ENCODE data around the gene APOL3. TPM values are rescaled to one million over a fixed set of nuclear protein-coding genes. Genes with fewer than 3 reads are reported as not detected.
"Not testable (repeated sequence)": the region's sequence is repeated elsewhere in the genome, so short reads cannot be mapped to it uniquely, and the experiment has no call there.

APOL3 gene
- total and polyA plus RNA-seq, 4 donors, result 3.0 to 15.1 (median 5.6) TPM

DNA sequence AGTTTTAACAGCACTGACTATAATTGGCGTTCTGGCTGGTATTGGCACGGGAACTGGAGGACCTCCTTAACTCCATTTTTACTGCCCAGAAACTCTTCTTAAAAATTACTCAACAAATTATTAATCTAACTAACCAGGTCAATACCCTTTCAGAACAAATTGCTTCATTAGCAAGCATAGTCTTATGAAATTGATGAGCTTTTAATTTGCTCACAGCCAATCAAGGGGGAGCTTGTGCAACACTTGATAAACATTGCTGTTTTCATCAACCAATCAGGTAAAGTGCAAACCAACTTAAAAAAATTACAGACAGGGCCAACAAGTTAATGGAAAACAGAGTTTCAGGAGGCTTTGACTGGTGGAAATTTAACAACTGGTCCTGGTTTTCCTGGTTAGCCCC, 4.6 kb upstream of the APOL3 start:
- H3K9me3 ChIP-seq (ENCODE audit: control insufficient read depth, insufficient read depth, low read length), result no peaks in the 10 kb centered on the region
- no peaks in the 10 kb centered on the region for H3K36me3 ChIP-seq (ENCODE audit: control insufficient read depth, insufficient read depth, low read length)
- DNase-seq (ENCODE audit: low read depth in 4 of 6, low spot score in 6 of 6), result no peak
- H3K4me3 ChIP-seq (ENCODE audit: low read depth, low read length), result no peak overlapping the region
- WGBS (ENCODE audit: insufficient coverage), result 100% methylated on average over 2 of the region's 2 CpGs
- H3K27me3 ChIP-seq (ENCODE audit: control insufficient read depth, insufficient read depth, low read length), result no peaks in the 10 kb centered on the region
- H3K4me1 ChIP-seq (ENCODE audit: control insufficient read depth, insufficient read depth, low read length), result no peaks in the 10 kb centered on the region
- no peak overlapping the region for H3K27ac ChIP-seq (ENCODE audit: low read depth, low read length)

- Histone ChIP-seq H3K27me3 (ENCODE audit: control insufficient read depth, insufficient read depth, low read length) (no peaks in the 10 kb centered on the region), H3K9me3 (ENCODE audit: control insufficient read depth, insufficient read depth, low read length) (no peaks in the 10 kb centered on the region), H3K4me1 (ENCODE audit: control insufficient read depth, insufficient read depth, low read length) (no peaks in the 10 kb centered on the region), H3K4me3 (ENCODE audit: low read depth, low read length) (no peak overlapping the region), H3K27ac (ENCODE audit: low read depth, low read length) (no peak overlapping the region), H3K36me3 (ENCODE audit: control insufficient read depth, insufficient read depth, low read length) (no peaks in the 10 kb centered on the region)
- 91% methylated on average over 1 of the region's 1 CpG for WGBS (ENCODE audit: insufficient coverage)
- DNase-seq (ENCODE audit: low read depth in 4 of 6, low spot score in 6 of 6), result no peak
Observed at GRCh38 chr22:36164621-36165020, 4.1 kb upstream of the APOL3 start.

- 100% methylated on average over 1 of the region's 2 CpGs for WGBS (ENCODE audit: insufficient coverage)
- Histone ChIP-seq H3K9me3 (ENCODE audit: control insufficient read depth, insufficient read depth, low read length) (no peaks in the 10 kb centered on the region), H3K4me1 (ENCODE audit: control insufficient read depth, insufficient read depth, low read length) (no peaks in the 10 kb centered on the region), H3K36me3 (ENCODE audit: control insufficient read depth, insufficient read depth, low read length) (no peaks in the 10 kb centered on the region), H3K27me3 (ENCODE audit: control insufficient read depth, insufficient read depth, low read length) (no peaks in the 10 kb centered on the region), H3K4me3 (ENCODE audit: low read depth, low read length) (no peak overlapping the region), H3K27ac (ENCODE audit: low read depth, low read length) (no peak overlapping the region)
- no peak for DNase-seq (ENCODE audit: low read depth in 4 of 6, low spot score in 6 of 6)
Observed at GRCh38 chr22:36163497-36163896, 2.9 kb upstream of the APOL3 start.

DNA sequence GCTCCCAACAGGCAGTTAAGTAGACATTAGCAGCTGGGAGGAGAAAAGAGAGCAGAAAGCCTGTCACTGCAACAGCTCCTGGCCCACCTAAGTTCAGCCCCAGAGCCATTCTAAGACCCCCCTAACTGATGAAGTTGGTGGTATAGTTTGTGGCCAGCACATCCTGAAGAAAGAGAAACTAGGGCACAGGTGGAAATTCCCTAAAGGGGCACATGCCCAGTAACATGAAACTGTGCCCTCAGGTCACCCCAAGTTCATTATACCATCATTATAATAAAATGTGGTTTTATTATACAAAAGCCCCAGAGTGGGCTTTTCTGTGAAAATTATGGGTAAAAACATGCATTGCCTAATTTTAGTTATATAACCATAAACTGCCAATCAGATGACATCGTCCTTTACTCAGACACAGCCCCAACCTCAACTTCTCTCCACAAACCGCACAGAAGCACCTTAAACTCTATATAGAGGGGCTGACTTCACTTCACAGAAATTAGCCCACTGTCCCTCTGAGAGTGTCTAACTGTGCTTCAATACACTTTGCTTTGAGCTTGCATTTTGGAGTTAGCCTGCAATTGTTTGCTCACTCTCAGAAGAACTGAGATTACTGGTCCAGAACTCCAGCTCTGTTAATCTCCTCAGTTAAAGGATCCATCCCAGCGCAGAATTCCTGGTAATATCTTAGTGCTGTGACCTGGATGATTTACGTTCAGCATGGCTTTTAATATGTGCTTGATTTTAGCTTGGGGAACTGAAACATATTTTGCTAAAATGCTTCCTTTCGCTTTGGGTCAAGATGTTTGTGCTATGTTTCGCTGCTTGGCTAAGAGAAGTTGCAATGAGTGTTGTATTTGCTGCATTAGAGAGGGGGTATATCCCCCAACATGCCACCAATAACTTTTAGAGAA, 1.8 kb upstream of the APOL3 start:
- Histone ChIP-seq H3K4me3 (ENCODE audit: low read depth, low read length) (no peak overlapping the region), H3K27me3 (ENCODE audit: control insufficient read depth, insufficient read depth, low read length) (no peaks in the 10 kb centered on the region), H3K36me3 (ENCODE audit: control insufficient read depth, insufficient read depth, low read length) (no peaks in the 10 kb centered on the region), H3K4me1 (ENCODE audit: control insufficient read depth, insufficient read depth, low read length) (peaks cover 4% of the 10 kb centered on the region), H3K27ac (ENCODE audit: low read depth, low read length) (no peak overlapping the region), H3K9me3 (ENCODE audit: control insufficient read depth, insufficient read depth, low read length) (no peaks in the 10 kb centered on the region)
- peak in 1 of 6 donors; percentile 25 for DNase-seq (ENCODE audit: low read depth in 4 of 6, low spot score in 6 of 6)
- 72% methylated on average over 4 of the region's 6 CpGs for WGBS (ENCODE audit: insufficient coverage)

DNA sequence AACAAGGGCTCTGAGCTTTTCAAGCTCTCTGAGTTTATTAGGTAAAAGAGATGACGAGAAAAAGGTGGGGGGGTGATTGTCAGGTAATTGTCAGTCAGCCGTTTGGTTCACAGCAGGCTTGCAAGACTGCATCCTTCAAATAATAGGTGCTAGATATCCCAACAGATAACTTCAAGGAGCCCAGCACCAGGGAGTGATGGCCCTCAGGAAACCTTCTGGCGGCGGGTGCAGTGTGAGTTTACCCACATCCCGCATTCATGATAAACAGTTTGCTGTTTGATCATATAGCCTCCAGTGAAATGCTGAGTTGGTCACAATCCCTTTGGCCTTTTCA, 1.2 kb upstream of the APOL3 start:
- not testable (repeated sequence) for DNase-seq (ENCODE audit: low read depth in 4 of 6, low spot score in 6 of 6); H3K27ac ChIP-seq (ENCODE audit: low read depth, low read length); H3K4me1 ChIP-seq (ENCODE audit: control insufficient read depth, insufficient read depth, low read length); H3K27me3 ChIP-seq (ENCODE audit: control insufficient read depth, insufficient read depth, low read length); H3K36me3 ChIP-seq (ENCODE audit: control insufficient read depth, insufficient read depth, low read length); H3K4me3 ChIP-seq (ENCODE audit: low read depth, low read length); H3K9me3 ChIP-seq (ENCODE audit: control insufficient read depth, insufficient read depth, low read length)
- WGBS (ENCODE audit: insufficient coverage), result 86% methylated on average over 2 of the region's 5 CpGs

- peaks cover 28% of the 10 kb centered on the region for H3K4me1 ChIP-seq (ENCODE audit: control insufficient read depth, insufficient read depth, low read length)
Observed at GRCh38 chr22:36156515-36157419, 3.8 kb downstream of the APOL3 start.

GRCh38 chr22:36156119-36156514, 4.4 kb downstream of the APOL3 start:
- no peak for DNase-seq (ENCODE audit: low read depth in 4 of 6, low spot score in 6 of 6)
- Histone ChIP-seq H3K36me3 (ENCODE audit: control insufficient read depth, insufficient read depth, low read length) (no peaks in the 10 kb centered on the region), H3K4me3 (ENCODE audit: low read depth, low read length) (no peak overlapping the region), H3K4me1 (ENCODE audit: control insufficient read depth, insufficient read depth, low read length) (peaks cover 28% of the 10 kb centered on the region), H3K27me3 (ENCODE audit: control insufficient read depth, insufficient read depth, low read length) (no peaks in the 10 kb centered on the region), H3K27ac (ENCODE audit: low read depth, low read length) (peak overlapping the region; percentile 88), H3K9me3 (ENCODE audit: control insufficient read depth, insufficient read depth, low read length) (no peaks in the 10 kb centered on the region)
- WGBS (ENCODE audit: insufficient coverage), result 86% methylated on average over 8 of the region's 8 CpGs

More at GRCh38 chr22:36156515-36157419, 3.8 kb downstream of the APOL3 start:
- DNase-seq (ENCODE audit: low read depth in 4 of 6, low spot score in 6 of 6), result peak in 3 of 6 donors; percentile 19 to 76 (median 29)
- Histone ChIP-seq H3K4me3 (ENCODE audit: low read depth, low read length) (peak overlapping the region; percentile 14), H3K27ac (ENCODE audit: low read depth, low read length) (peak overlapping the region; percentile 88), H3K9me3 (ENCODE audit: control insufficient read depth, insufficient read depth, low read length) (no peaks in the 10 kb centered on the region), H3K36me3 (ENCODE audit: control insufficient read depth, insufficient read depth, low read length) (no peaks in the 10 kb centered on the region), H3K27me3 (ENCODE audit: control insufficient read depth, insufficient read depth, low read length) (no peaks in the 10 kb centered on the region)
- 63% methylated on average over 9 of the region's 15 CpGs for WGBS (ENCODE audit: insufficient coverage)

- peak in 1 of 6 donors; percentile 68 for DNase-seq (ENCODE audit: low read depth in 4 of 6, low spot score in 6 of 6)
- Histone ChIP-seq H3K4me1 (ENCODE audit: control insufficient read depth, insufficient read depth, low read length) (peaks cover 28% of the 10 kb centered on the region), H3K36me3 (ENCODE audit: control insufficient read depth, insufficient read depth, low read length) (no peaks in the 10 kb centered on the region), H3K4me3 (ENCODE audit: low read depth, low read length) (no peak overlapping the region), H3K27me3 (ENCODE audit: control insufficient read depth, insufficient read depth, low read length) (no peaks in the 10 kb centered on the region), H3K27ac (ENCODE audit: low read depth, low read length) (peak overlapping the region; percentile 88), H3K9me3 (ENCODE audit: control insufficient read depth, insufficient read depth, low read length) (no peaks in the 10 kb centered on the region)
- 74% methylated on average over 6 of the region's 7 CpGs for WGBS (ENCODE audit: insufficient coverage)
Observed at GRCh38 chr22:36155702-36156101, 4.9 kb downstream of the APOL3 start.

DNA sequence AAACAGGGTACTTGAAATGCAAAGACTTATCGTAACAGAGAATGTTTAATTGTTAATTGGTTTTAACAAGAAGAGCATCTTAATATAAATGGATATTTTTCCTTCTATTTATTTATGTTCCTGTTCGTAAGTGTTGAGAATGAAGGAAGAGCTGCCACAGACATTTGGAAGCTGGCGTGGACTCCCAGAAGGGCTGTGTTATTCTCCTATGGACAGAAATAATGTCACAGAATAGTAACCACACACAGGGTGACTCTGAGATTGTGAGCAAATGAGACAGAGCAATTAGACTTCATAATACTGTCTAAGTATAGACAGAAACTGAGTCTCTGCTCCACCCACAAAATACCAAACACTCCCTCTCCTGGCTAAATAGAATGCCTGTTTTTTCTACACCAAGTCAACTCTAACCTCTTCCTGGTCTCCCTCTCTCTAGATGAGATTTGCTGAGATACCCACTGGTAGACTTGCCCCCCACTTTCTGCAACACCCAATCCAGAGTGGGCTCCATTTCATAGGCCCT, 6.1 kb downstream of the APOL3 start:
- Histone ChIP-seq H3K27me3 (ENCODE audit: control insufficient read depth, insufficient read depth, low read length) (no peaks in the 10 kb centered on the region), H3K9me3 (ENCODE audit: control insufficient read depth, insufficient read depth, low read length) (no peaks in the 10 kb centered on the region), H3K4me3 (ENCODE audit: low read depth, low read length) (no peak overlapping the region), H3K4me1 (ENCODE audit: control insufficient read depth, insufficient read depth, low read length) (peaks cover 28% of the 10 kb centered on the region), H3K36me3 (ENCODE audit: control insufficient read depth, insufficient read depth, low read length) (no peaks in the 10 kb centered on the region), H3K27ac (ENCODE audit: low read depth, low read length) (no peak overlapping the region)
- DNase-seq (ENCODE audit: low read depth in 4 of 6, low spot score in 6 of 6), result no peak
- no CpG with 5 or more reads among the region's 3 CpGs for WGBS (ENCODE audit: insufficient coverage)

Data from spinal cord (tissue), 10 donors.